Hypothalamus (tissue), 51 donors: ENCODE measurements around the gene PSENEN.
"Not testable (repeated sequence)": the region's sequence is repeated elsewhere in the genome, so short reads cannot be mapped to it uniquely, and the experiment has no call there.

Experiments used
- DNase-seq, 51 donors: peaks; one replicate each; lab custom pipeline; 2025; lab: John Stamatoyannopoulos, UW

PSENEN gene

GRCh38 chr19:35766571-35767104 lies 21.2 kb downstream of the PSENEN start:
- DNase-seq, result no peak

GRCh38 chr19:35767288-35768081 lies 22.0 kb downstream of the PSENEN start:
- DNase-seq, result no peak

GRCh38 chr19:35768082-35768421 lies 22.6 kb downstream of the PSENEN start:
- DNase-seq, result no peak

GRCh38 chr19:35772362-35772761 lies 26.9 kb downstream of the PSENEN start:
- not testable (repeated sequence) for DNase-seq

GRCh38 chr19:35773020-35773806 lies 27.8 kb downstream of the PSENEN start:
- no peak for DNase-seq

GRCh38 chr19:35774274-35775045 lies 29.0 kb downstream of the PSENEN start:
- DNase-seq, result no peak

GRCh38 chr19:35775046-35775297 lies 29.5 kb downstream of the PSENEN start:
- DNase-seq, result no peak

GRCh38 chr19:35775298-35776101 lies 30.0 kb downstream of the PSENEN start, which contains the start of gene ARHGAP33:
ARHGAP33 (plus strand) TSS chr19:35775564; CDS start chr19:35775659, 95 bp downstream.
- peak; percentile 58 to 99 (median 95) for DNase-seq

GRCh38 chr19:35776102-35776788 lies 30.8 kb downstream of the PSENEN start:
- peak in 5 of 51 donors; percentile 9 to 49 (median 27) for DNase-seq

GRCh38 chr19:35777086-35777841 lies 31.8 kb downstream of the PSENEN start:
- peak in 23 of 51 donors; percentile 5 to 64 (median 30) for DNase-seq

- DNase-seq, result no peak
Measured at GRCh38 chr19:35777961-35778360, 32.5 kb downstream of the PSENEN start.

- peak in 1 of 51 donors; percentile 13 for DNase-seq
Measured at GRCh38 chr19:35779033-35779432, 33.6 kb downstream of the PSENEN start.

GRCh38 chr19:35780058-35780457 lies 34.6 kb downstream of the PSENEN start:
- DNase-seq, result no peak

GRCh38 chr19:35780717-35781116 lies 35.3 kb downstream of the PSENEN start:
- DNase-seq, result no peak

- DNase-seq, result no peak
Measured at GRCh38 chr19:35781650-35782049, 36.2 kb downstream of the PSENEN start.

- DNase-seq, result no peak
Measured at GRCh38 chr19:35782589-35782988, 37.1 kb downstream of the PSENEN start.

GRCh38 chr19:35783469-35784434 lies 38.3 kb downstream of the PSENEN start:
- no peak for DNase-seq
